GM19193 (cell line): ENCODE results near the gene CDKN2D.

ENCODE experiments used
- POLR2A ChIP-seq: IDR thresholded peaks from 4 replicates; pipeline ENCODE4 v1.6.1; 2011; ENCODE audit not compliant: insufficient read depth, insufficient read length; ENCODE audit errors: extremely low read depth

The CDKN2D gene

GRCh38 chr19:10520652-10521318 is 48.0 kb downstream of the CDKN2D start:
- no peak for TF ChIP-seq POLR2A

GRCh38 chr19:10519421-10519820 is 49.4 kb downstream of the CDKN2D start:
- no peak for TF ChIP-seq POLR2A

- TF ChIP-seq POLR2A, result no peak
Observed at GRCh38 chr19:10518444-10519361, 50.1 kb downstream of the CDKN2D start.

- no peak for TF ChIP-seq POLR2A
Observed at GRCh38 chr19:10517760-10518443, 50.9 kb downstream of the CDKN2D start.

- no peak for TF ChIP-seq POLR2A
Observed at GRCh38 chr19:10517361-10517759, 51.4 kb downstream of the CDKN2D start, which contains the start of gene S1PR5. Gene S1PR5, minus strand, starts transcription at chr19:10517447. Its CDS starts 2,436 bp downstream, at chr19:10515011.

GRCh38 chr19:10516671-10517286 is 52.0 kb downstream of the CDKN2D start:
- no peak for TF ChIP-seq POLR2A
